Activated CD4-positive, alpha-beta memory T cell treated with anti-CD3 and anti-CD28 coated beads for 36 hours (primary cell): ENCODE data around the gene NUAK1. TPM values are rescaled to one million over a fixed set of nuclear protein-coding genes. Genes with fewer than 3 reads are reported as not detected.

Experiments used
- CTCF ChIA-PET: fragments of 350-600 bp; sonication (Branson Sonifier 250); formaldehyde crosslinking; loops from one replicate; lab custom pipeline; 2021; ENCODE audit warnings: antibody characterized with exemption, inconsistent platforms; lab: Charles Lee
- POLR2A ChIA-PET: fragments of 350-600 bp; sonication (Branson Sonifier 250); formaldehyde crosslinking; loops from one replicate; lab custom pipeline; 2021; ENCODE audit warnings: antibody characterized with exemption; lab: Charles Lee
- DNase-seq: peaks from one replicate; pipeline ENCODE4 v3.0.0-alpha.2; 2020
- H3K27ac Mint-ChIP-seq: one replicate; pipeline ENCODE4 v1.8.0; 2021; ENCODE audit warnings: mixed read lengths
- H3K27me3 Mint-ChIP-seq: one replicate; pipeline ENCODE4 v1.8.0; 2021; ENCODE audit warnings: mixed read lengths
- H3K36me3 Mint-ChIP-seq: one replicate; pipeline ENCODE4 v1.8.0; 2021; ENCODE audit warnings: mixed read lengths
- H3K4me1 Mint-ChIP-seq: one replicate; pipeline ENCODE4 v1.8.0; 2021; ENCODE audit warnings: low read depth, mixed read lengths
- H3K4me3 Mint-ChIP-seq: one replicate; pipeline ENCODE4 v1.8.0; 2021; ENCODE audit warnings: mild to moderate bottlenecking, mixed read lengths
- H3K9me3 Mint-ChIP-seq: one replicate; pipeline ENCODE4 v1.8.0; 2021; ENCODE audit warnings: mixed read lengths
- intact Hi-C: fragments of 100-400 bp; cut with micrococcal nuclease; formaldehyde crosslinking; loops from one replicate; pipeline ENCODE4 v1.15.1; 2023
- total RNA-seq, 2 experiments: library from RNA; stranded (reverse); gene quantifications; one replicate each; pipeline ENCODE4 v1.2.3, GENCODE V29; 2021

Gene NUAK1
- total RNA-seq, 2 experiments from 2014 or later = 0.05 TPM; not detected in 1

GRCh38 chr12:106071686-106072085 lies 67.1 kb downstream of the NUAK1 start:
- no peak for DNase-seq
- POLR2A ChIA-PET = no interaction called here
- H3K27ac Mint-ChIP-seq = no peak overlapping the region
- intact Hi-C loops = no loop called here
- no peak overlapping the region for H3K4me3 Mint-ChIP-seq
- no peaks in the 10 kb centered on the region for H3K9me3 Mint-ChIP-seq
- H3K4me1 Mint-ChIP-seq = no peaks in the 10 kb centered on the region
- peaks cover 7% of the 10 kb centered on the region for H3K27me3 Mint-ChIP-seq
- no peaks in the 10 kb centered on the region for H3K36me3 Mint-ChIP-seq
- CTCF ChIA-PET = no interaction called here

- ChIA-PET POLR2A (no interaction called here), CTCF (no interaction called here)
- no peaks in the 10 kb centered on the region for H3K9me3 Mint-ChIP-seq
- H3K27me3 Mint-ChIP-seq = peaks cover 7% of the 10 kb centered on the region
- H3K4me3 Mint-ChIP-seq = no peak overlapping the region
- H3K4me1 Mint-ChIP-seq = no peaks in the 10 kb centered on the region
- H3K36me3 Mint-ChIP-seq = no peaks in the 10 kb centered on the region
- intact Hi-C loops = no loop called here
- no peak overlapping the region for H3K27ac Mint-ChIP-seq
- no peak for DNase-seq
Observed at GRCh38 chr12:106070611-106071010, 68.1 kb downstream of the NUAK1 start.

GRCh38 chr12:106070147-106070546 lies 68.6 kb downstream of the NUAK1 start:
- Mint-ChIP-seq H3K36me3 (no peaks in the 10 kb centered on the region), H3K4me1 (no peaks in the 10 kb centered on the region), H3K9me3 (no peaks in the 10 kb centered on the region), H3K4me3 (no peak overlapping the region), H3K27ac (no peak overlapping the region), H3K27me3 (peaks cover 7% of the 10 kb centered on the region)
- no peak for DNase-seq
- POLR2A ChIA-PET = no interaction called here
- intact Hi-C loops = no loop called here
- CTCF ChIA-PET = no interaction called here

GRCh38 chr12:106068296-106068695 lies 70.5 kb downstream of the NUAK1 start:
- DNase-seq = no peak
- no peak overlapping the region for H3K4me3 Mint-ChIP-seq
- intact Hi-C loops = no loop called here
- H3K36me3 Mint-ChIP-seq = no peaks in the 10 kb centered on the region
- POLR2A ChIA-PET = no interaction called here
- CTCF ChIA-PET = no interaction called here
- no peak overlapping the region for H3K27ac Mint-ChIP-seq
- H3K4me1 Mint-ChIP-seq = no peaks in the 10 kb centered on the region
- peaks cover 3% of the 10 kb centered on the region for H3K27me3 Mint-ChIP-seq
- no peaks in the 10 kb centered on the region for H3K9me3 Mint-ChIP-seq

- H3K27ac Mint-ChIP-seq = no peak overlapping the region
- H3K9me3 Mint-ChIP-seq = no peaks in the 10 kb centered on the region
- ChIA-PET CTCF (no interaction called here), POLR2A (no interaction called here)
- no peaks in the 10 kb centered on the region for H3K27me3 Mint-ChIP-seq
- no peak overlapping the region for H3K4me3 Mint-ChIP-seq
- intact Hi-C loops = no loop called here
- no peaks in the 10 kb centered on the region for H3K4me1 Mint-ChIP-seq
- no peak for DNase-seq
- no peaks in the 10 kb centered on the region for H3K36me3 Mint-ChIP-seq
Observed at GRCh38 chr12:106067606-106068205, 71.0 kb downstream of the NUAK1 start.

- no peaks in the 10 kb centered on the region for H3K4me1 Mint-ChIP-seq
- H3K27ac Mint-ChIP-seq = no peak overlapping the region
- POLR2A ChIA-PET = no interaction called here
- H3K36me3 Mint-ChIP-seq = no peaks in the 10 kb centered on the region
- no peak for DNase-seq
- intact Hi-C loops = no loop called here
- H3K27me3 Mint-ChIP-seq = no peaks in the 10 kb centered on the region
- CTCF ChIA-PET = no interaction called here
- H3K9me3 Mint-ChIP-seq = no peaks in the 10 kb centered on the region
- no peak overlapping the region for H3K4me3 Mint-ChIP-seq
Observed at GRCh38 chr12:106066726-106067325, 71.9 kb downstream of the NUAK1 start.

- Mint-ChIP-seq H3K9me3 (no peaks in the 10 kb centered on the region), H3K4me1 (no peaks in the 10 kb centered on the region), H3K36me3 (no peaks in the 10 kb centered on the region), H3K27ac (no peak overlapping the region), H3K27me3 (no peaks in the 10 kb centered on the region), H3K4me3 (no peak overlapping the region)
- no peak for DNase-seq
- ChIA-PET CTCF (no interaction called here), POLR2A (no interaction called here)
- intact Hi-C loops = no loop called here
Observed at GRCh38 chr12:106066051-106066705, 72.6 kb downstream of the NUAK1 start.

- no peaks in the 10 kb centered on the region for H3K27me3 Mint-ChIP-seq
Observed at GRCh38 chr12:106065506-106065905, 73.2 kb downstream of the NUAK1 start.

GRCh38 chr12:106064721-106065021 lies 74.1 kb downstream of the NUAK1 start:
- Mint-ChIP-seq H3K27ac (no peak overlapping the region), H3K36me3 (no peaks in the 10 kb centered on the region), H3K4me3 (no peak overlapping the region), H3K27me3 (no peaks in the 10 kb centered on the region), H3K9me3 (no peaks in the 10 kb centered on the region), H3K4me1 (no peaks in the 10 kb centered on the region)
- intact Hi-C loops = no loop called here
- ChIA-PET POLR2A (no interaction called here), CTCF (no interaction called here)
- DNase-seq = no peak

More at GRCh38 chr12:106065506-106065905, 73.2 kb downstream of the NUAK1 start:
- Mint-ChIP-seq H3K27ac (no peak overlapping the region), H3K9me3 (no peaks in the 10 kb centered on the region), H3K4me3 (no peak overlapping the region), H3K4me1 (no peaks in the 10 kb centered on the region), H3K36me3 (no peaks in the 10 kb centered on the region)
- DNase-seq = no peak
- intact Hi-C loops = no loop called here
- POLR2A ChIA-PET = no interaction called here
- CTCF ChIA-PET = no interaction called here

GRCh38 chr12:106063826-106064720 lies 74.7 kb downstream of the NUAK1 start:
- CTCF ChIA-PET = no interaction called here
- Mint-ChIP-seq H3K27ac (no peak overlapping the region), H3K27me3 (no peaks in the 10 kb centered on the region), H3K36me3 (no peaks in the 10 kb centered on the region), H3K4me3 (no peak overlapping the region), H3K9me3 (no peaks in the 10 kb centered on the region), H3K4me1 (no peaks in the 10 kb centered on the region)
- intact Hi-C loops = no loop called here
- DNase-seq = no peak
- POLR2A ChIA-PET = no interaction called here

- ChIA-PET POLR2A (no interaction called here), CTCF (interaction anchor here (0.7 kb wide), 1 partner anchor 19 kb away, joined by 3 read pairs; no protein-coding TSS in a partner anchor)
- intact Hi-C loops = no loop called here
- Mint-ChIP-seq H3K9me3 (no peaks in the 10 kb centered on the region), H3K36me3 (no peaks in the 10 kb centered on the region), H3K27ac (no peak overlapping the region), H3K4me3 (no peak overlapping the region), H3K27me3 (no peaks in the 10 kb centered on the region), H3K4me1 (no peaks in the 10 kb centered on the region)
- DNase-seq = no peak
Observed at GRCh38 chr12:106062693-106063092, 76.1 kb downstream of the NUAK1 start.
